Kidney (tissue), 14 donors: ENCODE data around the gene CPED1. TPM values are rescaled to one million over a fixed set of nuclear protein-coding genes. Genes with fewer than 3 reads are reported as not detected.

Experiments
- DNase-seq, 5 donors: peaks; one replicate each; pipeline ENCODE4 v3.0.0-alpha.2; 2013 to 2020
- FAIRE-seq: peaks from 2 replicates; lab custom pipeline; 2012; peaks lifted over from hg19 to GRCh38; lab: Jason Lieb, UNC
- H3K27ac ChIP-seq, 2 donors: one replicate each; pipeline ENCODE4 v1.7.0; 2013; ENCODE audit warnings: low read depth in 2 of 2, low read length in 2 of 2, inconsistent platforms in 1 of 2
- H3K27me3 ChIP-seq: one replicate; pipeline ENCODE4 v1.7.1; 2013; ENCODE audit warnings: low read length, inconsistent platforms; ENCODE audit not compliant: control insufficient read depth, insufficient read depth
- H3K36me3 ChIP-seq, 3 donors: one replicate each; pipeline versions ENCODE4 v1.7.0 to v1.7.1; 2013; ENCODE audit warnings: low read length in 3 of 3, control low read depth in 1 of 3, inconsistent platforms in 1 of 3; ENCODE audit not compliant: insufficient read depth in 3 of 3, control insufficient read depth in 2 of 3
- H3K4me1 ChIP-seq, 3 donors: one replicate each; pipeline versions ENCODE4 v1.7.0 to v1.7.1; 2013; ENCODE audit warnings: low read length in 3 of 3, inconsistent platforms in 1 of 3, low read depth in 1 of 3; ENCODE audit not compliant: control insufficient read depth in 2 of 3, insufficient read depth in 2 of 3
- H3K4me3 ChIP-seq, 3 donors: one replicate each; pipeline versions ENCODE4 v1.7.0 to v1.8.1; 2013; ENCODE audit warnings: low read length in 3 of 3, control low read depth in 1 of 3, inconsistent platforms in 1 of 3
- H3K9ac ChIP-seq, 3 donors: one replicate each; pipeline versions ENCODE4 v1.7.0 to v1.7.1; 2013; ENCODE audit warnings: low read length in 3 of 3, control low read depth in 1 of 3, inconsistent platforms in 1 of 3
- H3K9me3 ChIP-seq, 3 donors: one replicate each; pipeline versions ENCODE4 v1.7.0 to v1.7.1; 2013; ENCODE audit warnings: low read length in 3 of 3, control low read depth in 1 of 3, inconsistent platforms in 1 of 3; ENCODE audit not compliant: control insufficient read depth in 2 of 3, insufficient read depth in 1 of 3
- intact Hi-C: fragments of 100-400 bp; cut with DNase I; formaldehyde crosslinking; loops from one replicate; pipeline ENCODE4 v1.11.1; 2022
- polyA plus RNA-seq: library from polyadenylated mRNA; stranded (reverse); fragments of 350-450 nt; fragmentation: Illumina TruSeq; extraction: RNeasy Lipid Tissue Mini Kit (QIAGEN cat#74804); gene quantifications from one replicate; pipeline ENCODE4 v1.2.3, GENCODE V29; 2014; ENCODE audit warnings: low read depth, low replicate concordance; ENCODE audit not compliant: insufficient read depth
- total RNA-seq: library from RNA; stranded (reverse); fragmentation: NEBNext Ultra II Directional; extraction: Animal tissue kit (Norgen Biotek cat#: 25700); gene quantifications from one replicate; pipeline ENCODE4 v1.2.1, GENCODE V29; 2021
- TF ChIP-seq, protein P1 (sequence below): IDR thresholded peaks from 3 replicates; pipeline ENCODE4 v1.5.1; 2012; ENCODE audit warnings: mild to moderate bottlenecking, moderate library complexity, borderline replicate concordance; ENCODE audit not compliant: insufficient read depth; ENCODE audit errors: extremely low read depth
- donor health status: control.
- donor health status: control.
- donor health status: control.
- donor health status: control.
- donor health status: control.
- donor health status: DM: yes; HTN: yes; CAD: no.
- donor health status: Normal renal cell carcinoma (clear cell type).

CPED1 gene
- total and polyA plus RNA-seq, 2 donors from 2014 or later = 2.9 to 16.9 TPM

DNA sequence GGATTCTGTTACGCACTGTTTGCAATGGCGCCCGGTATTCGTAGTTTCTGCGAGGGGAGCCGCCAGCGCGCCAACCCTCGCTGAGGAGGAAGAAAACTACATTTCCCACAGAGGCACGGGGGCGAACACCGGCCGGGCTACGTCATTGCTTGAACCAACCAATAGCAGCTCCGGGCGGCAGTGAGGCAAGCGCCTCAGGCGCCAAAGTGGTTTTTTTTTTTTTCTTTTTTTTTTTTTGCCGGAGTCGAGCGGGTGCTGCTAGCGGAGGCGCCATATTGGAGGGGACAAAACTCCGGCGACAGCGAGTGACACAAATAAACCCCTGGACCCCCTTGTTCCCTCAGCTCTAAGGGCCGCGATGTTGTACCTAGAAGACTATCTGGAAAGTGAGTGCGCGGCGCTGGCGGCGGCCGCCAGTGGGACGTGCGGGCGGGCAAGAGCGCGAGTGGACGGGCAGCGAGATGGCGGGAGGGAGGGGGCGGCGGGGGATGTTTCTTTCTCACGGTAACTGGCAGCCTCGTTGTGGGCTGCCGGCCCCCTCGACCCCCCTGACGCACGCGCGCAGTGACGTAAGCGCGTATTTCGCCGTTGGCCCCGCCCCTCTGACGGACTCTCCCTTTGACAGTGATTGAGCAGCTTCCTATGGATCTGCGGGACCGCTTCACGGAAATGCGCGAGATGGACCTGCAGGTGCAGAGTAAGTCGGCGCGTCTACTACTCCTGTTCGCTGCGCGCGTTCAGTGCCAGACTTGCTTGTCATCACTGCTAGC is 37.8 kb upstream of the CPED1 start, which contains the start of gene ING3:
Gene ING3, plus strand, starts transcription at position 239 of the 770 bp plus-strand sequence. Its CDS starts 120 bp downstream, at position 359.
- Histone ChIP-seq H3K9me3 (no peaks in the 10 kb centered on the region), H3K4me3 (peak within 1 kb of the TSS; percentile 87 to 97 (median 96)), H3K36me3 (peaks cover 3 to 17% (median 5%) of the 10 kb centered on the region in 3 donors), H3K27ac (peak within 1 kb of the TSS; percentile 99 to 100), H3K9ac (peak within 1 kb of the TSS; percentile 83 to 86 (median 86)), H3K4me1 (peaks cover 0 to 8% (median 5%) of the 10 kb centered on the region in 3 donors), H3K27me3 (no peaks in the 10 kb centered on the region)
- FAIRE-seq (peak; percentile 98), DNase-seq (peak; percentile 99)
- intact Hi-C loops = no loop called here
- TF ChIP-seq, protein P1, sequence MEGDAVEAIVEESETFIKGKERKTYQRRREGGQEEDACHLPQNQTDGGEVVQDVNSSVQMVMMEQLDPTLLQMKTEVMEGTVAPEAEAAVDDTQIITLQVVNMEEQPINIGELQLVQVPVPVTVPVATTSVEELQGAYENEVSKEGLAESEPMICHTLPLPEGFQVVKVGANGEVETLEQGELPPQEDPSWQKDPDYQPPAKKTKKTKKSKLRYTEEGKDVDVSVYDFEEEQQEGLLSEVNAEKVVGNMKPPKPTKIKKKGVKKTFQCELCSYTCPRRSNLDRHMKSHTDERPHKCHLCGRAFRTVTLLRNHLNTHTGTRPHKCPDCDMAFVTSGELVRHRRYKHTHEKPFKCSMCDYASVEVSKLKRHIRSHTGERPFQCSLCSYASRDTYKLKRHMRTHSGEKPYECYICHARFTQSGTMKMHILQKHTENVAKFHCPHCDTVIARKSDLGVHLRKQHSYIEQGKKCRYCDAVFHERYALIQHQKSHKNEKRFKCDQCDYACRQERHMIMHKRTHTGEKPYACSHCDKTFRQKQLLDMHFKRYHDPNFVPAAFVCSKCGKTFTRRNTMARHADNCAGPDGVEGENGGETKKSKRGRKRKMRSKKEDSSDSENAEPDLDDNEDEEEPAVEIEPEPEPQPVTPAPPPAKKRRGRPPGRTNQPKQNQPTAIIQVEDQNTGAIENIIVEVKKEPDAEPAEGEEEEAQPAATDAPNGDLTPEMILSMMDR = no peak

DNA sequence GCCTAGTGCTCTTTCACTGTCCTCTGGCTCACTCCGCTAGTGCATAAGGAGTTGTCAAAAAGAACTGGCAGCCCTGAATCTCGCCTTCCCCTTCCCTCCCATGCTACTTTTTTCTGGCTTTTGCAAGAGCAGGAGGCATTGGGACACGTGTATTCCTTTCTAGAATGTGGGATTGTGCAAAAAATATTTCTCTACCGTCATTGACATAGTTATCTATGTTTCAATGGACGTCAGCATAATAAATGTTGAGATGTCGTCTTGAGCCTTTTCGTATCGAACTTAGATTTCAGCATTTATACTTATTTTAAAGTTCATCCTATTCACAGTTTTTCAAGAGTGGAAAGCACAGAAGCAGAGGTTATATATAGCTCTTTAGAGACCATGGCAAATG is 37.2 kb upstream of the CPED1 start:
- Histone ChIP-seq H3K9me3 (no peaks in the 10 kb centered on the region), H3K36me3 (peaks cover 3 to 23% (median 10%) of the 10 kb centered on the region in 3 donors), H3K9ac (peak overlapping the region; percentile 66 to 86 (median 86)), H3K4me1 (peaks cover 0 to 8% (median 5%) of the 10 kb centered on the region in 3 donors), H3K4me3 (peak overlapping the region; percentile 83 to 97 (median 96)), H3K27me3 (no peaks in the 10 kb centered on the region), H3K27ac (peak overlapping the region; percentile 99 to 100)
- intact Hi-C loops = no loop called here
- DNase-seq (no peak), FAIRE-seq (no peak)
- TF ChIP-seq, protein P1 = no peak

- intact Hi-C loops = no loop called here
- H3K9me3 ChIP-seq = no peaks in the 10 kb centered on the region
- peak overlapping the region in 2 of 3 donors; percentile 66 to 86 for H3K9ac ChIP-seq
- no peak for FAIRE-seq
- no peak overlapping the region for H3K27ac ChIP-seq
- H3K4me3 ChIP-seq = peak overlapping the region; percentile 83 to 97 (median 96)
- H3K36me3 ChIP-seq = peaks cover 3 to 25% (median 11%) of the 10 kb centered on the region in 3 donors
- H3K27me3 ChIP-seq = no peaks in the 10 kb centered on the region
- DNase-seq = no peak
- H3K4me1 ChIP-seq = peaks cover 0 to 8% (median 5%) of the 10 kb centered on the region in 3 donors
- TF ChIP-seq, protein P1 = no peak
These were observed 36.7 kb upstream of the CPED1 start for GRCh38 chr7:120951826-120952225.
